B cell (primary cell): Measurements from ENCODE around the gene RAI1. TPM values are rescaled to one million over a fixed set of nuclear protein-coding genes. Genes with fewer than 3 reads are reported as not detected.

ENCODE experiments used
- ATAC-seq: fragments of 200-7000 bp; cut with Tn5 transposase; one replicate; pipeline ENCODE4 v1.10.0; 2021; ENCODE audit warnings: low read depth, mild to moderate bottlenecking, moderate number of reproducible peaks, moderate library complexity
- CTCF ChIA-PET: fragments of 350-600 bp; sonication (Branson Sonifier 250); formaldehyde crosslinking; loops from one replicate; lab custom pipeline; 2021; ENCODE audit warnings: antibody characterized with exemption, inconsistent platforms; lab: Charles Lee
- POLR2A ChIA-PET: fragments of 350-600 bp; sonication (Branson Sonifier 250); formaldehyde crosslinking; loops from one replicate; lab custom pipeline; 2021; ENCODE audit warnings: antibody characterized with exemption; lab: Charles Lee
- DNase-seq: peaks from one replicate; pipeline ENCODE4 v3.0.0; 2013
- H2AFZ ChIP-seq: 2 replicates; pipeline ENCODE4 v1.6.1; 2012; ENCODE audit warnings: mild to moderate bottlenecking, low read depth, low read length; ENCODE audit not compliant: insufficient read depth, poor library complexity, severe bottlenecking
- H3K27ac ChIP-seq, 2 donors: 1 replicate in 1 of 2; 2 replicates in 1 of 2; pipeline ENCODE4 v1.5.1; 2012 to 2013; ENCODE audit warnings: low read length in 2 of 2, mild to moderate bottlenecking in 2 of 2, moderate library complexity in 1 of 2
- H3K27me3 ChIP-seq, 4 experiments: fragments of 200-600 bp in 1 of 4; sonication (generic) in 1 of 4; replicated peaks in 1 of 4; 1 replicate in 2 of 4; 2 replicates in 2 of 4; pipeline versions ENCODE4 v1.6.1 to v1.7.0; 2013 to 2016; ENCODE audit warnings: low read length in 3 of 4, mild to moderate bottlenecking in 2 of 4, mixed read lengths in 1 of 4, moderate library complexity in 1 of 4; ENCODE audit not compliant: insufficient read depth in 4 of 4, control insufficient read depth in 3 of 4; ENCODE audit errors: control extremely low read depth in 1 of 4
- H3K36me3 ChIP-seq, 2 experiments: replicated peaks in 1 of 2; 1 replicate in 1 of 2; 2 replicates in 1 of 2; pipeline versions ENCODE4 v1.6.1 to v1.7.1; 2013; ENCODE audit warnings: low read length in 1 of 2; ENCODE audit not compliant: insufficient read depth in 2 of 2, control insufficient read depth in 1 of 2; ENCODE audit errors: control extremely low read depth in 1 of 2, extremely low read depth in 1 of 2
- H3K4me1 ChIP-seq, 2 donors: fragments of 200-600 bp in 1 of 2; sonication (generic) in 1 of 2; 1 replicate in 1 of 2; 2 replicates in 1 of 2; pipeline versions ENCODE4 v1.5.1 to v1.6.1; 2013 to 2017; ENCODE audit warnings: low read length in 2 of 2; ENCODE audit not compliant: control insufficient read depth in 2 of 2, insufficient read depth in 2 of 2
- H3K4me2 ChIP-seq: replicated peaks from 2 replicates; pipeline ENCODE3; 2012; ENCODE audit warnings: mild to moderate bottlenecking, low read depth, low read length; ENCODE audit not compliant: poor library complexity, severe bottlenecking
- H3K4me3 ChIP-seq, 5 experiments: fragments of 200-600 bp in 1 of 5; sonication (generic) in 1 of 5; 1 replicate in 3 of 5; 2 replicates in 2 of 5; pipeline versions ENCODE4 v1.5.1 to v1.7.0; 2011 to 2016; ENCODE audit warnings: low read length in 4 of 5, mild to moderate bottlenecking in 4 of 5, low read depth in 2 of 5, control low read depth in 1 of 5, moderate library complexity in 1 of 5; ENCODE audit not compliant: insufficient read depth in 1 of 5; ENCODE audit errors: control extremely low read depth in 1 of 5, extremely low read depth in 1 of 5
- H3K79me2 ChIP-seq: fragments of 200-600 bp; sonication (generic); one replicate; pipeline ENCODE4 v1.6.0; 2016; ENCODE audit warnings: low read length; ENCODE audit not compliant: control insufficient read depth, insufficient read depth
- H3K9ac ChIP-seq: fragments of 200-600 bp; sonication (generic); 2 replicates; pipeline ENCODE4 v1.6.1; 2017; ENCODE audit warnings: mild to moderate bottlenecking, low read length, moderate library complexity
- H3K9me3 ChIP-seq, 3 donors: one replicate each; pipeline versions ENCODE4 v1.6.1 to v1.7.1; 2013; ENCODE audit warnings: low read length in 2 of 3; ENCODE audit not compliant: control insufficient read depth in 2 of 3, insufficient read depth in 1 of 3; ENCODE audit errors: control extremely low read depth in 1 of 3
- H4K20me1 ChIP-seq: 2 replicates; pipeline ENCODE4 v1.6.0; 2012; ENCODE audit warnings: mild to moderate bottlenecking, low read length; ENCODE audit not compliant: insufficient read depth, control insufficient read depth, poor library complexity, severe bottlenecking
- H3K27ac Mint-ChIP-seq: one replicate; pipeline ENCODE4 v1.8.0; 2021; ENCODE audit warnings: mixed read lengths
- H3K27me3 Mint-ChIP-seq: one replicate; pipeline ENCODE4 v1.8.0; 2021; ENCODE audit warnings: mixed read lengths
- H3K4me1 Mint-ChIP-seq: one replicate; pipeline ENCODE4 v1.8.0; 2021; ENCODE audit warnings: mixed read lengths
- H3K4me3 Mint-ChIP-seq: one replicate; pipeline ENCODE4 v1.8.0; 2021; ENCODE audit warnings: mixed read lengths
- H3K9me3 Mint-ChIP-seq: one replicate; pipeline ENCODE4 v1.8.0; 2022; ENCODE audit warnings: mixed read lengths; ENCODE audit not compliant: insufficient read depth
- CTCF ChIP-seq: fragments of 200-600 bp; IDR thresholded peaks from one replicate; pipeline ENCODE4 v1.8.0; 2022; ENCODE audit warnings: antibody characterized with exemption, mild to moderate bottlenecking
- EZH2 ChIP-seq: IDR thresholded peaks from 2 replicates; pipeline ENCODE4 v1.6.1; 2012; ENCODE audit warnings: borderline replicate concordance, low read depth, mild to moderate bottlenecking, moderate library complexity, low read length; ENCODE audit not compliant: insufficient read depth, poor library complexity, severe bottlenecking
- WGBS: methylation state at CpG from one replicate; pipeline ENCODE4 v1.1.5; 2013; ENCODE audit warnings: missing lambda C conversion rate; ENCODE audit not compliant: insufficient coverage; 5-methylcytosine and 5-hydroxymethylcytosine counted together
- intact Hi-C: fragments of 100-400 bp; cut with micrococcal nuclease; formaldehyde crosslinking; loops from one replicate; pipeline ENCODE4 v1.10.0; 2022
- polyA plus RNA-seq: library from polyadenylated mRNA; depleted of rRNA; stranded (reverse); fragments of >200 nt; gene quantifications from 2 replicates; pipeline ENCODE4 v1.2.3, GENCODE V29; 2012
- total RNA-seq, 2 donors: library from RNA; stranded (reverse); fragments of 120-200 nt in 1 of 2; gene quantifications; 1 replicate in 1 of 2; 2 replicates in 1 of 2; pipeline versions ENCODE4 v1.2.3 to v1.2.4, GENCODE V29; 2013 to 2022

RAI1 gene
- total and polyA plus RNA-seq, 2 donors (not counting 1 experiment from before 2014, with no cell fraction given): 4.7 to 34.0 TPM

- H3K79me2 ChIP-seq: peaks cover 48% of the 10 kb centered on the region
- no peak overlapping the region for H3K4me3 Mint-ChIP-seq
- H3K4me1 ChIP-seq: peaks cover 9 to 20% of the 10 kb centered on the region in 2 donors
- H3K27ac Mint-ChIP-seq: peak overlapping the region; percentile 12
- H4K20me1 ChIP-seq: peaks cover 33% of the 10 kb centered on the region
- peak; percentile 81 for TF ChIP-seq CTCF
- no peak for TF ChIP-seq EZH2
- no peak overlapping the region for H3K27ac ChIP-seq
- no peaks in the 10 kb centered on the region for H3K9me3 Mint-ChIP-seq
- 57% methylated on average over 4 of the region's 5 CpGs for WGBS
- H3K36me3 ChIP-seq: peaks cover 0 to 2% of the 10 kb centered on the region in 2 experiments
- no peaks in the 10 kb centered on the region for H3K9me3 ChIP-seq
- H2AFZ ChIP-seq: no peak overlapping the region
- intact Hi-C loops: loop anchor here (1.0 to 5.0 kb wide), 4 partner anchors 37 to 304 kb away; no protein-coding TSS in a partner anchor
- ATAC-seq (peak; percentile 90), DNase-seq (peak; percentile 76)
- CTCF ChIA-PET: interaction anchor here (1.0 to 2.0 kb wide), 6 partner anchors 12 to 190 kb away, joined by 3 to 6 read pairs (median 4); no protein-coding TSS in a partner anchor
- H3K4me2 ChIP-seq: no peak overlapping the region
- no peaks in the 10 kb centered on the region for H3K27me3 Mint-ChIP-seq
- H3K27me3 ChIP-seq: no peaks in the 10 kb centered on the region
- peaks cover 23% of the 10 kb centered on the region for H3K4me1 Mint-ChIP-seq
- no peak overlapping the region for H3K9ac ChIP-seq
- H3K4me3 ChIP-seq: no peak overlapping the region
- POLR2A ChIA-PET: no interaction called here
These were observed 48.5 kb downstream of the RAI1 start for GRCh38 chr17:17729620-17730249.

GRCh38 chr17:17730250-17730935 lies 49.1 kb downstream of the RAI1 start:
- no peak overlapping the region for H3K4me3 Mint-ChIP-seq
- Histone ChIP-seq H3K9me3 (no peaks in the 10 kb centered on the region), H3K4me3 (no peak overlapping the region), H3K27ac (no peak overlapping the region), H3K36me3 (peaks cover 0 to 2% of the 10 kb centered on the region in 2 experiments), H4K20me1 (peaks cover 26% of the 10 kb centered on the region), H3K4me2 (no peak overlapping the region), H3K27me3 (no peaks in the 10 kb centered on the region), H2AFZ (no peak overlapping the region), H3K4me1 (peaks cover 7 to 17% of the 10 kb centered on the region in 2 donors), H3K79me2 (peaks cover 48% of the 10 kb centered on the region), H3K9ac (no peak overlapping the region)
- ATAC-seq (no peak), DNase-seq (no peak)
- H3K27ac Mint-ChIP-seq: no peak overlapping the region
- TF ChIP-seq EZH2 (no peak), CTCF (no peak)
- H3K27me3 Mint-ChIP-seq: no peaks in the 10 kb centered on the region
- H3K4me1 Mint-ChIP-seq: peaks cover 22% of the 10 kb centered on the region
- CTCF ChIA-PET: interaction anchor here (0.6 to 1.0 kb wide), 2 partner anchors 62 to 133 kb away, joined by 3 read pairs; no protein-coding TSS in a partner anchor
- intact Hi-C loops: no loop called here
- POLR2A ChIA-PET: no interaction called here
- WGBS: 95% methylated on average over 14 of the region's 14 CpGs
- H3K9me3 Mint-ChIP-seq: no peaks in the 10 kb centered on the region
